GM12801 (cell line): ENCODE measurements around the gene PHF23.

Experiments used
- TF ChIP-seq, protein P1 (sequence below): IDR thresholded peaks from one replicate; pipeline ENCODE4 v1.5.1; 2011; ENCODE audit warnings: control low read depth; ENCODE audit not compliant: insufficient read length; ENCODE audit errors: extremely low read depth

The PHF23 gene

DNA sequence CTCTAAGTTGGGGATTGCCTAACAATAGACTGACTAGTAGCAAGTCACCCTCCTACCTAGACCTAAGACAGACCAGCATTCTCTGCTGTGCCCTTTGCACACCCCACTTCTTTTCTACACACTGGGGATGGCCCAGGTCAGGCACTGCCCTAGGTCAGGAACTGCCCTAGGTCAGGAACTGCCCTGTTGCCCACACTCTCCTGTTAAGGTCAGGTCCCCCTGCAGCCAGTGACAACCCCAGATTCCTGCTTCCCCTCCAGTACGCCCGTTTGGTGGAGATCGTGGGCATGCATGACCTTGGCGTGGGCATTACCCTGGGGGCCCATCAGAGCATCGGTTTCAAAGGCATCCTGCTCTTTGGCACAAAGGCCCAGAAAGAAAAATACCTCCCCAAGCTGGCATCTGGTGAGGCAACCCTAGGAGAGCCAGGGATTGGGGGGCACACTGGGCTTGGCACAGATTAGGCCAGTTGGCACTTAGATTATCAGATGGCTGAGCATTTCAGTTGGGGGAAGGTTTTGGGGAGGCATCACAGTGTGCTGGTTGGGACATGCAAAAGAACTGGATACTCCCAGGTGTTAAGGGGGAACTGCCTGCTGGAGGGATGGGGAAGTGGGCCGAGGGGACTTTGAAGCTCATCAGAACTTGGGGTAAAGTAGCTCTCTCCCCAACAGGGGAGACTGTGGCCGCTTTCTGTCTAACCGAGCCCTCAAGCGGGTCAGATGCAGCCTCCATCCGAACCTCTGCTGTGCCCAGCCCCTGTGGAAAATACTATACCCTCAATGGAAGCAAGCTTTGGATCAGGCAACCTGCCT lies 17.8 kb downstream of the PHF23 start:
- TF ChIP-seq, protein P1, sequence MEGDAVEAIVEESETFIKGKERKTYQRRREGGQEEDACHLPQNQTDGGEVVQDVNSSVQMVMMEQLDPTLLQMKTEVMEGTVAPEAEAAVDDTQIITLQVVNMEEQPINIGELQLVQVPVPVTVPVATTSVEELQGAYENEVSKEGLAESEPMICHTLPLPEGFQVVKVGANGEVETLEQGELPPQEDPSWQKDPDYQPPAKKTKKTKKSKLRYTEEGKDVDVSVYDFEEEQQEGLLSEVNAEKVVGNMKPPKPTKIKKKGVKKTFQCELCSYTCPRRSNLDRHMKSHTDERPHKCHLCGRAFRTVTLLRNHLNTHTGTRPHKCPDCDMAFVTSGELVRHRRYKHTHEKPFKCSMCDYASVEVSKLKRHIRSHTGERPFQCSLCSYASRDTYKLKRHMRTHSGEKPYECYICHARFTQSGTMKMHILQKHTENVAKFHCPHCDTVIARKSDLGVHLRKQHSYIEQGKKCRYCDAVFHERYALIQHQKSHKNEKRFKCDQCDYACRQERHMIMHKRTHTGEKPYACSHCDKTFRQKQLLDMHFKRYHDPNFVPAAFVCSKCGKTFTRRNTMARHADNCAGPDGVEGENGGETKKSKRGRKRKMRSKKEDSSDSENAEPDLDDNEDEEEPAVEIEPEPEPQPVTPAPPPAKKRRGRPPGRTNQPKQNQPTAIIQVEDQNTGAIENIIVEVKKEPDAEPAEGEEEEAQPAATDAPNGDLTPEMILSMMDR = no peak

DNA sequence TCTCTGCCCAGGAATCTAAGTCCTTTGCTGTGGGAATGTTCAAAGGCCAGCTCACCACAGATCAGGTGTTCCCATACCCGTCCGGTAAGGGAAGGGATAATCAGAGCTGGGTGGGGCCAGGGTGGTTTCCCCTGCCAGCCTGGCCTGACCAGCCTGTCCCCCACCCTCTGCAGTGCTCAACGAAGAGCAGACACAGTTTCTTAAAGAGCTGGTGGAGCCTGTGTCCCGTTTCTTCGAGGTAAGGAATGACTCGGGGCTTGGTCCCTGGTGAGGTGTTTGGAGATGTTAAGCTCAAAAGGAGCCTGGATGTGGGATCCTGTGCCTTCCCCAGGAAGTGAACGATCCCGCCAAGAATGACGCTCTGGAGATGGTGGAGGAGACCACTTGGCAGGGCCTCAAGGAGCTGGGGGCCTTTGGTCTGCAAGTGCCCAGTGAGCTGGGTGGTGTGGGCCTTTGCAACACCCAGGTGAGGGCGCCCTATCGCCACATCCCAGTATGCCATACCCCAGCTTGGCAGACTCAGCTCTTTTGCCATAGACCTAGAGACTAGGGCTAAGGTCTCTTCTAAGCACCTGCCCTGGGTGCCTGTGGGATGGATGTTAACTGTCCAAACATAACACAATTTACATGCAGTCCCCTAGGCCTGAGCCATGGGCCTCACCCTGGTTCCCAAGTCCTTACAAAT lies 18.5 kb downstream of the PHF23 start:
- TF ChIP-seq, protein P1 = no peak

DNA sequence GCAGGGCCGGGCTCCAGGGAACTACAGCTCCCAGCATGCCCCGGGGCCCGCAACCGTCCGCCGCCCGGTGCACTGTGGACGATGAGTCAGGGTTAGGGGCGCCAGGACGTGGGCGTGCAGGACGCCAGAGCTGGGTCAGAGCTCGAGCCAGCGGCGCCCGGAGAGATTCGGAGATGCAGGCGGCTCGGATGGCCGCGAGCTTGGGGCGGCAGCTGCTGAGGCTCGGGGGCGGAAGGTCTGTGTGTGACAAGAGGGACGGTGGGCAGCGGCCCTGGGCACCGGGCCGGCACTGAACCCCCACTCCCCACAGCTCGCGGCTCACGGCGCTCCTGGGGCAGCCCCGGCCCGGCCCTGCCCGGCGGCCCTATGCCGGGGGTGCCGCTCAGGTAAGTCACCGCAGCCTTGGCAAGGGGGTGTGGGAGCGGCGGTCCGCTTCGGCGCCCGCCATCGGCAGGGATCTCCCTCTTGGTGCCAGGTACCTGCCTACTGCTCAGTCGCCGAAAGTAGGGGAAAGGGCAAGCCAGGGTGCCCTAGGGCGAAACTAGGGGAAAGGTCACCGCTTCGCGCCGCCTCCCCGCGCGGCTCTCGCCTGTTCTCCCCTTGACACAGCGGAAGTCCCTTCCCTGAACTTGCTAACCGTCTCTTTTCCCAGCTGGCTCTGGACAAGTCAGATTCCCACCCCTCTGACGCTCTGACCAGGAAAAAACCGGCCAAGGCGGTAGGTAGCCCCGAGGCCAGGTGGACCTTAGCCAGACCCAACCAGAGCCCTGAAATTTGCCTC lies 19.3 kb downstream of the PHF23 start, which contains the start of the genes ACADVL and DLG4:
ACADVL (plus strand) TSS at position 127 of the 781 bp plus-strand sequence; CDS start at position 174, 47 bp downstream.
DLG4 (minus strand) TSS at position 25 of the 781 bp plus-strand sequence.
- TF ChIP-seq, protein P1 = no peak

DNA sequence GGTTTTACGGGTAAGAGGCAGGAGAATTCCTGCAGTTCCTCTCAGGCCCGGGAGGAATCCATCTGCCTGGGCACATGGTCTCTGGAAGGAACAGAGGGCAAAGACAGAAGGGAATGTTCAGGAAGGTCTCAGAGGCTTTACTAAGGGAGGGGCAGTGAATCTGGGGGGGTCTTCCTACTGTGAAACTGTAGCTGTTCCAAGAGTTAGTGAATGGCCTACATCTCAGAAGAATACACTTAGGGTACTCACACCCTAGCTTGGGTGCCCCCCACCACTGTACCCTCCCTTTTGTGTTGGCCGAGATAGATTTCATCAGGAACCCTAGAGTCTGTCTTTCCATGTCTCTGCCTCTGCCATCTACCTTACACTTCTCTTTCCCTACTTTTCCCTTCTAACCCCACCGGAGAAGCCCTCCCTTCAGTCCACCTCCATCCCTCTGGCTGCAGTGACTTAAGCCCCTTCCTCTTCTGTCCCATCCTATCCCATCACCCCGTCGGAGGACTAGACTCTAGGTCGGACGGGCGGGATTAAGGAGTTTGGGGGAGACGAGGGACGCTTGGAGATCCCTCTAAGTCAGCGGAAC lies 19.9 kb downstream of the PHF23 start:
- TF ChIP-seq, protein P1 = no peak

DNA sequence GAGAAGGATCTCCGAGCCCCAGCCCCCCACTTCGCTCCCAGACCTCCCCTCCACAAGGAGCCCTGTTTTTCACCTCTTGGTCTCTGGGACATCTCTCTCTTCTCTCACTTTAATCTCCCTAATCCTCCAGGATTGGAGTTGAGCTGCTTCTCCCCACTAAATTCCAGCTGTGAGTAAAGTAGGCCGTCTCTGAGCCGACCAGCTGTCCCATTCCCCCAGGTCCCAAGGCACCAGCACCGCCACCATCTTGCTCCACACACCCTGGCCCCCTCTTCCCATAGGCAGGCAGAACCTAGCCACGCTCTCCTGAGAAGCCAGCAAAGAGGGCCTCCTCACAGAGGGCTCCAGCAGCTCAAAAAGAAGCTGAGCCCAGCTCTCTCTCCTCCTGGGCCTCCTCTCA lies 20.5 kb downstream of the PHF23 start:
- TF ChIP-seq, protein P1 = no peak

DNA sequence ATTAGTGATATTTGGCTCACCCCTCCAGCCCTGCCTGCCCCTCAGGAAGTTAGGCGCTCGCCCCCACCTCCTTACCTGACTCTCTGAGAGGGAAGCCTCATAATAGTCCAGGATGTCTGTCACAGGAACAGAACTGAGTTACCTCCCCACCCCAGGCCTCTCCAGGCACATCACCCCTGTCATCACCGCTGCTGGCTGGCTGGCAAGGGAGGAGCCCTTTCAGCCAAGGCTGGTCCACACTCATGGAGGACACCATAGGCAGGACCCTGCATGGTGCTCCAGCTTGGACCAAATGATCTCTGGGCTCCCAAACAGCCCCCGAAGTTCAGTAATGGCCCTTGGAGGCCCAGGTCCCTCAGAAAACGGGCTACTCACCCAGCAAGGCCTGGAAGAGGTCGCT lies 21.1 kb downstream of the PHF23 start:
- TF ChIP-seq, protein P1 = no peak
